Left forelimb (tissue), 1 donor: ENCODE data around the gene MAK.
A peak's percentile ranks its signal among the peaks of the same experiment; 100 is the strongest.
"Not testable (repeated sequence)": the region's sequence is repeated elsewhere in the genome, so short reads cannot be mapped to it uniquely, and the experiment has no call there.

Experiments used
- DNase-seq: peaks from one replicate; pipeline ENCODE4 v3.0.0-alpha.2; 2018; ENCODE audit warnings: low spot score

MAK gene

GRCh38 chr6:10837995-10838793 lies at the start of gene MAK:
MAK (minus strand) TSS chr6:10838539; CDS start chr6:10830648, 7,891 bp downstream.
- peak; percentile 88 for DNase-seq

GRCh38 chr6:10886691-10887502 lies 48.6 kb upstream of the MAK start, which contains the start of gene SYCP2L:
SYCP2L (plus strand) TSS chr6:10887052; CDS start chr6:10887127, 75 bp downstream.
- DNase-seq, result no peak

GRCh38 chr6:10886365-10886690 lies 48.0 kb upstream of the MAK start:
- not testable (repeated sequence) for DNase-seq

- no peak for DNase-seq
Observed at GRCh38 chr6:10884245-10884972, 46.1 kb upstream of the MAK start.

- DNase-seq, result no peak
Observed at GRCh38 chr6:10883312-10884244, 45.2 kb upstream of the MAK start.

GRCh38 chr6:10882657-10883171 lies 44.4 kb upstream of the MAK start:
- DNase-seq, result no peak

GRCh38 chr6:10882253-10882630 lies 43.9 kb upstream of the MAK start:
- DNase-seq, result not testable (repeated sequence)

GRCh38 chr6:10880366-10880765 lies 42.0 kb upstream of the MAK start:
- no peak for DNase-seq

- DNase-seq, result no peak
Observed at GRCh38 chr6:10877871-10878270, 39.5 kb upstream of the MAK start.

GRCh38 chr6:10877012-10877411 lies 38.7 kb upstream of the MAK start:
- DNase-seq, result no peak

GRCh38 chr6:10875026-10875425 lies 36.7 kb upstream of the MAK start:
- no peak for DNase-seq

- no peak for DNase-seq
Observed at GRCh38 chr6:10874207-10874606, 35.9 kb upstream of the MAK start.

- DNase-seq, result no peak
Observed at GRCh38 chr6:10873374-10873773, 35.0 kb upstream of the MAK start.

GRCh38 chr6:10867952-10868351 lies 29.6 kb upstream of the MAK start:
- DNase-seq, result no peak

GRCh38 chr6:10866709-10867108 lies 28.4 kb upstream of the MAK start:
- not testable (repeated sequence) for DNase-seq

- DNase-seq, result not testable (repeated sequence)
Observed at GRCh38 chr6:10863031-10863430, 24.7 kb upstream of the MAK start.

- DNase-seq, result no peak
Observed at GRCh38 chr6:10862361-10862760, 24.0 kb upstream of the MAK start.

- DNase-seq, result no peak
Observed at GRCh38 chr6:10861086-10861485, 22.7 kb upstream of the MAK start.

GRCh38 chr6:10857259-10857658 lies 18.9 kb upstream of the MAK start:
- DNase-seq, result no peak

- DNase-seq, result no peak
Observed at GRCh38 chr6:10854922-10855632, 16.7 kb upstream of the MAK start.
